SIG-M5 (cell line): ENCODE measurements around the gene USP12.
"Not testable (repeated sequence)": the region's sequence is repeated elsewhere in the genome, so short reads cannot be mapped to it uniquely, and the experiment has no call there.

Source experiments
- DNase-seq: peaks from one replicate; lab custom pipeline; 2025; lab: John Stamatoyannopoulos, UW

The USP12 gene

DNA sequence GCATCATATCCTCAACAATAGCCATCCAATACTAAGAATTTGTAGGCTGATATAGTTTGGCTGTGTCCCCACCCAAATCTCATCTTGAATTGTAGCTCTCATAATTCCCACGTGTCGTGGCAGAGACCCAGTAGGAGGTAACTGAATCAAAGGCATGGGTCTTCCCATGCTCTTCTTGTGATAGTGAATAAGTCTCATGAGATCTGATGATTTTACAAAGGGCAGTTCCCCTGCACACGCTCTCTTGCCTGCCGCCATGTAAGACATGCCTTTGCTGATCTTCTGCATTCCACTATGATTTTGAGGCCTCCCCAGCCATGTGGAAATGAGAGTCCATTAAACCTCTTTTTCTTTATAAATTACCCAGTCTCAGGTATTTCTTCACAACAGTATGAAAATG, 48.2 kb downstream of the USP12 start:
- DNase-seq: not testable (repeated sequence)

DNA sequence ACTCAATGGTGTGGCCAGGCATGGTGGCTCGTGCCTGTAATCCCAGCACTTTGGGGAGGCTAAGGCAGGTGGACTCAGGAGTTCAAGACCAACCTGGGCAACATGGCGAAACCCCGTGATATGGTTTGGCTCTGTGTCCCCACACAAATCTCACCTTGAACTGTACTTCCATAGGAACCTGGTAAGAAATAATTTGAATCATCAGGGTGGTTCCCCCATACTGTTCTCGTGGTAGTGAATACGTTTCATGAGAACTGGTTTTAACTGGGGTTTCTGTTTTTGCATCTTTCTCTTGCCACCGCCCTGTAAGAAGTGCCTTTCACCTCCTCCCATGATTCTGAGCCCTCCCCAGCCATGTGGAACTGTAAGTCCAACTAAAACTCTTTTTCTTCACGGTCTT, 49.6 kb downstream of the USP12 start:
- no peak for DNase-seq

DNA sequence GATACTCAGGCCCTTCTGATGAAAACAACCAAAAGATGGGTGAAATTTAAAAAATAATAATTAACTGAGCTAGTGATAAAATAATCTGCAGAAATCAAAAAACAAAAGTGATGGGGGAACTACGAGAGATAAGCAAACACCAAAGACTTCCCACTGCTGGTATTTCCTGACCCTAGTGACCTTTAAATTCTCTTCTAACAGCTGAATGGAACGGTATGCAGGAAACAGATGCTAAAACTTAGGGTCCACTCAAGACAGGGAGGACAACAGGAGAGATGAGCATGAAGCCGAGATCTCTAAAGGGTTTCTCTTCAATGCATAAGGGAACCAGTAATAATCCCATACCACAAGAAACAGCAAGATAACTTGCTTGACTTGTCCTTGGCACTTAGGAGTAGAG, 50.8 kb downstream of the USP12 start:
- no peak for DNase-seq

DNA sequence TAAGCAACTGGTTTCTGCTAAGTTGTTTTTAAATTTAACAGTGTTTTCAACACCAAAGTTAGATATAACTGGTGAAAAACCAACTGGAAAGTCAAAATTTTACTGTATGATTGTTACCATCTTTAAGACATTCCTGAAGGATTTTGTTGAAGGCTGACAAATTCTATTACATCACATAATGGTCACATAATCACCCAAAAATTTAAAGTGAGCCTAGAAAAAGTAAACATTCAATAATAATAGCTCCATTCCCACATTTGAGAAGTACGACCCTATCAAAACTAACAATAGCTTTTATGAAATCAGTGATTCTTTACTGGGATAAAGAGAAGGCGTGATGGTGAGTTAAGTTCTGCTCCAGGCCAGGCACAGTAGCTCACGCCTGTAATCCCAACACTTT, 51.6 kb downstream of the USP12 start:
- DNase-seq: no peak

DNA sequence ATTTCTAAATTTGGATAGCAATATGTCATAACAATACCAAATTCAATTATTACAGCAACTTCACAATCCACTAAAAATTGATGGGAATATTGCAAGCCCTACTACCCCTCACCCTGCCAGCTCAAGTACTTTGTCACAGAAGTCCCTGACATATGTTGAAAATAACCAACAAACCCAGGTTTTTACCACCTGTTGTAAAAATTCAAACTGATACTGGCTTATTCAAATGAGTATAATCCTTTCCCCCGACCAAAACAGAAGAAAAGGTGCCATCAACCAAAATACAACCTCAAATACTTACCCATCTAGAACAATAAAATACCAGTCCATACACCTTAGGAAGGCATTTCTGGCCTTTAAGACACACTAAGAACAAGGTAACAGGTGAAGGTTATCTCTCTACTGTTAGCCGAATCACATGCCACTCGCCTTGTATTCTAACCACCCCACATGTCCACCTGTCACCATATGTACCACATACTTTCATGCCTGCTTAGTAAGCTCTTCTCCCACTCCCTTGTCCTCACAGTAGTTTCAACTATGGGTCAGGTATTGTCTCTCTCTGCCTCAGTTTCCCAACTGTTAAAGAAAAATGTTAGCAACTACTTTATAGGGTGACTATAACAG, 53.1 kb downstream of the USP12 start:
- DNase-seq: no peak

DNA sequence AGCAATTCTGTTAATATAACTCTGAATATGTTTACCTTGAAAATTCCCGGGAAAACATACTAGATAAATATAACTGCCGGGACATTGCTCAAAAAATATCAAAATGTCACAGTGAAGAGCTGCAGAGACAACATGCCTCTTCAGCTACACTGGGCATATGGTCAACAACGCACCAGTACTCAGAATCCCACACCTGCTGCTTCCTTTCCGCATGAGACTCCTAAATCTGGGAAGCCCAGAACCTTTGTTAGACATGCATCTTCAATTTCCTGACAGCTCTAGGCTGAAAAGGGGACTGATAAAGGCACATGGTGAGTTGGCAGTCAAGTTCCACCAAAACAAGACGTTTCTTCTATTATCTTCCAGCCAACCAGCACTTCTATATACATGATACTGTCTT, 53.7 kb downstream of the USP12 start:
- no peak for DNase-seq

DNA sequence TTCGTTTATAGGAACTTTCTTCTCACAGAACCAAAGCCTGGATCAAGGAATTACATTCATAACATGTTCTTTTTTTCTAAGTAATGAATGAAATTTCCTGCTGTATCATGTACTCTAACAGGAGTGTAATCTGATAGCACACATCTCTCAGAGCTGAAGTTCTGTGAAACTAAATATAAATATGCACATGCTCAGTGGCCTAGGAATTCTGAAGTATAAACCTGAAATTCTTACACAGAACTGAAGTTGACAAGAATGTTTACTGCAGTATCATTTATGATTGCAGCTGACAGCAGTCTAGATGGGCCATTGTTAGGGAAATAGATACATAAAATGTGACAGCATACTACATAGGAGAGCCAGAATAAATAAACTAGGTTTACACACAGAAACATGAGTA, 54.5 kb downstream of the USP12 start:
- no peak for DNase-seq

DNA sequence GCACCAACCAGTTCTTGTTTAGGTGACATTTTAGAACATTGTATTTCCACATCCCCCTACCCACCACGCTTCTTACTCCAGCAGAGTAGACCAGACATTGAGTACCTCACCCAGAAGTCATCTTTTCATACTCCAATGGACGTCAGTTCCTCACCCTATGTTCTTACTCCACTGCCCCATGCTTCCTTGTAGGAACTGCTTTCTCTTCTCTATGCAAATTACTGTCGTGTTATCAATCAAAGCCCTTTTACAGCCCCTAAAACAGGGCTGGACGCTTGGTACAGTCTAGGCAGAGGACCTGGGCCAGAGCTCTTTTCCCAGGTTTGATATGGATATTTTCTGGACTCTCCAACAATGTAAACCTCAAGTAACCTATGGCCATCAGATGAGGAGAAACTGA, 58.2 kb downstream of the USP12 start:
- DNase-seq: no peak

DNA sequence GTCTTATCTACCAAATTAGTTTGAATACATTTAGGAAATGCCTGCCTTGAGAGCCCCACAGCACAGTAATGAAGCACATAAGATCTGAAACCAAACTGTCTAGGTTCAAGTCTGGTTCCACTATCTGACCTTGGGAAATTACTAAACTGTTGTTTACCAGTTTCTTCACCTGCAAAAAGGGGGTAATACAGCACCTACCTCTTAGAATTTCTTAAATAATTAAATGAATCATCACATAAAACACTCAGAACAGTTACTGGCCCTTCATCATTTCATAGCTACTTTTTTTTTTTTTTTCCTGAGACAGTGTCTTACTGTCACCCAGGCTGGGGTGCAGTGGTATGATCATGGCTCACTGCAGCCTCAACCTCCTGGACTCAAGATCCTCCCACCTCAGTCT, 59.6 kb downstream of the USP12 start:
- no peak for DNase-seq

DNA sequence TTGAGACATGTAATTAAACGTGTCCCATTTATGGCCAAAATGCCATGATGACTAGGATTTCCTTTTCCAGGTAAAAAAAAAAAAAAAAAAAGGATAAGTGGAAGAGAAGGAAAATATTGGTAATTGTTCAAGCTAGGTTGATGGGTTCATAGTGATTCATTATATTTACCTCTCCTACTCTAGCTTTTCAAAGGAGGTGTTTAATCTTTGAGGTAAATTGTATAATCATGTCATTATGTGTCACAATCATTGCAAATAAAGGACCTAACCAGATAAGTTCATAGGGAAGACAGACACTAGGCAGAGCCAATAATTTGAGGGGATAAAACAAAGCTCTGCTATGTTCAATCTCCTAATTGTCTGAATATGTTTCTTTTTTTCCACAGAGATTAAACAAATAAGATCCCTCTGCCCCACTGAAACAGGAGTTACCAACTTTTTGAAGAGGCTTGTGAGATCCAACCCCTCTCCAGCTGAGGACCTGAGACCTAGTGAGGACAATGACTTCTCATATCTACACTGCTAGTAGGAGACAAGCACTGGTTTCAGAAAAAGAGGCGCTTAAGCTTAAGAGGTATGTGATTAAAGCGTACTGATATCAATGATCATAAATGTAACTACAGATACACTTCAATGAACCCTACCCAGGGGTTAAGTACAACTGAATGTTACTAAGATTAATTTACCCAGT, 61.4 kb downstream of the USP12 start:
- no peak for DNase-seq

DNA sequence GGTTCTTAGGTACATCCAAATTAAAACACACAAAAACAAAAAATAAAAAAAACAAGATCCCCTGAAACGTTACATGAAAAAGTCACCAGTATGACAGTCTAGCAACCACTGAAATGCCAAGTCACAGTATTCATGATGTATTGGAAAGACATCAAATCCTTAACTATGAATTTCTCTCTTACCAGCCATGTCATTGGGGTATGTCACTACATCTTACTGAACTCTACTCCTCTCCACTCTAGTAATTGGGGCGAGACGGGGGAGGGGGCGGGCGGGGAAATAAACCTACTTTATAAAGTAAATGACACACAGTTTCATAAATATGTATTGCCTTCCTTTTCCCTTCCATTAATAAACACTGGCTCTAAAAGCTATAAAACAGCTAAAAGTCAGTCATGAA, 65.5 kb downstream of the USP12 start:
- no peak for DNase-seq

DNA sequence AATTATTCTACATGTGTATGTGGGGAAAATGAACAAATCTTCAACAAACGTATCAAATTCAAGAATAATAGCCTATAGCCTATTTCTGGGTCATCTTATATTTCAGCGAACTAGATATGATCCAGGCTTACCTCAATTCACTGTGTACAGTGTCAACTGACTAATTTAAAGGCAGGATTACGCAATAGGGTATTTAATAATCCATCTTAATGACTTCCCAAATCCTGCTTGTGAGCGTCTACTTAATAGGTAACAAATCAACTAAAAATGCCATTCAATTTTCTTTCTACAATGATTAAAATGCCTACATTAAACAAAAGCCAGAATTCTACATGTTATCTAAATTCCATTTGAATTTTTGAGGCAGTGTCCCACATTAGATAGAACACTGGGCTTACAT, 67.0 kb downstream of the USP12 start:
- DNase-seq: no peak

DNA sequence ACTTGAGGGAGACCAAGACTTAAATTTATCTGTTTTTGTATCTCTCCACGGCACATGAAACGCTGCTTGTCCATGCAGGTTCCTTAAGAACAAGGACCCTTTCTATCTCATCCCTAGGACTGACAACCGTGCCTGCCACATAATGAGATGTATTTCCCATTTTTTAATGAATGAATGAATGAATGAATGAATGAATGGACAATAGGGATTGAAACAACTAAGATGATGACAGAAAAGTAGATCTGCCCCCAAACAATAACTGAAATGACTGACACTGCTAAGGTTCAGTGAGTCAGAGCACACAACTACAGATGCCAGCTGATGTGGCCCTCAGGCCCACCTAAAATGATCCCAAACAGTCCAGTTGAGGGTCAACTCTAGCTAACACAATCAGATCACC, 69.8 kb downstream of the USP12 start:
- DNase-seq: no peak

DNA sequence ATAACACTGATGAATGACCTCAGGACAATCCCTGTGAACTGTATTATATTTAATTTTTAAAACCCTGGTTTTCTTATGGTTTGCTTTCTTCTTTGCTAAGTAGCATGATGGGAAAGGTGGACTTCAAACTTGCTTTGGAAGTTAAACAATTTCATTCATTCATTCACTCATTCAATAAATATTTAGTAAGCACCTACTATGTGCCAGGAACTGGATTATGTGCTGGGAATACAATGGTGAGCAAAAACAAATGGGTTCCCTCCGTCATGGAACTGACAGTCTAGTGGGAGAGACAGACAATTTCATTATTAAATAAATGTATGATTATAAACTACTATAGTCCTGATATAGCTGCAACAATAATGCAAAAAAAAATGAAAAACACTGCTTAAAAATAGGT, 70.3 kb downstream of the USP12 start:
- no peak for DNase-seq

DNA sequence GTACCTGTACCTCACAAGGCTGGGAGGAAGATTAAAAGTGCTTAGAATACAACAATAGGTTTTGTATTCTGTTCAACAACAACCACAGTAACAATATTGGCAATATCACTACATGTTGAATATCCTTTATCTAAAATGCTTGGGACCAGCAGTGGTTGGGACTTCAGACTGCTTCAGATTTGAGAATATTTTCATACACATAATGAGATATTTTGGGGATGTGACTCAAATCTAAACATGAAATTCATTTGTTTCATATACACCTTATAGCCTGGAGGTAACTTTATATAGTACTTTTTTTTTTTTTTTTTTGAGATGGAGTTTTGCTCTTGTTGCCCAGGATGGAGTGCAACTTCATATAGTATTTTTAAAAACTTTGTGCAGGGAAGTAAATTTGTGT, 73.9 kb downstream of the USP12 start:
- no peak for DNase-seq

DNA sequence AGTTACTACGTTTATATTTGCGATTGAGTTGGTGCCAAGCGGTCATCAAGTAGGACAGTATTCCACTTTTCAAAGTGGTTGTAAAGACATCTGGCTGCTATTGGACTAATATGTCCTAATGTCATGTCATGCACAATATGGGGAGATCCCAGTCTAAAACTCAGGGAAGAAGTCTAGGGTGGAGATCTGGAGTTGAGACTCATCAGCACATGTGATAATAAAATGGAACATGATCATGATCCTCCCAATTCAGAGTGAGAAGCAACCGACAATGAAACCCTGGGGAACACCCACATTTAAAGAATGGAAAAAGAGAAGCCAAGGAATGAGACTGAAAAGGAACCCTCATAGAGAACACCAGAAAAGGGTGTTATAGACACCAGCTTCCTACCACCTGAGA, 80.2 kb downstream of the USP12 start:
- DNase-seq: no peak

DNA sequence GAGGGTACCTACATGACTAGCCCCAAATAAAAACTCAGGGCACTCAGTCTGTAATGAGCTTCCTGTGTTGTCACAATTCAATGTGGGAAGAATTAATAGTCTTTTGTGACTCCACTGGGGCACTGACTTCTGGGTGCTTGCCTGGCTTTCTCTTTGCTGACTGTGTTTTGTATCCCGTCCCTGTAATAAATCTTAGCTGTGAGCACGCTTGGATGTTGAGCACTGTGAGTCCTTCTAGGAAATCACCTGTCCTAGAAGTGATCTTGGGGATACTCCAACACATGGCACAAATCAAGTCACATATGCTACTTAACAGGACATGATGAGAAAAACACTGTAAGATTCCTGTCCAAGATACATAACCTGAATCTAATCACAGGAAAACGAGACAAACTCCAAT, 83.0 kb downstream of the USP12 start:
- no peak for DNase-seq

DNA sequence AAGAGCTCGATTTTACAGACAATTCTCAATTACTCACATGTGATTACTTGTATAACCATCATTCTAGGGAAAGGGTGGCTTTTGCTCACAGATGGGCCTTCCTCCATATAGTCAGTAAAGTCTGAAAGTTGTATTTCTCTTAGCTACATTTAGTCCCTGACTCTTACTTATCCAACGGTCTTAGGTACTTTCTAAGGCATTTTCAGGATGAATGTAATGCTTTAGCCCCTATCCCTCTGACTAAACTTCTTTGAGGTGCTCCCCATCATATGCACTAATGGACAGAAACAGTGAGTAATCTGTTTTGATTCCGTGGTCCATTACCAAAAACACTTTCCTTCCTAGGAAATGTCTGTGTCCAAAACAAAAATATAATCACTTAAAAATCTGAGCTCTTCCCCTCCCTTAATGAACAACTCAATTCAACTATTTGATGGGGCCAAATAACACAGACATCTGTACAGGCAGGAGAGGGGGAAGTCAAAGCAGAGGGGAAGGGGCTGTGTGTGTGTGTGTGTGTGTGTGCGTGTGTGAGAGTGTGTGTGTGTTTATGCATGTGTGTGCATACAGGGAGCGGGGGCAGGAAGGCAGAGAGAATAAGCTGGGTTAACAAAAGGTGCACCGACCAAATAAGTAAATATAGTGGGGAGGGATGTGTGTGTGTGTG, 84.9 kb downstream of the USP12 start:
- no peak for DNase-seq

DNA sequence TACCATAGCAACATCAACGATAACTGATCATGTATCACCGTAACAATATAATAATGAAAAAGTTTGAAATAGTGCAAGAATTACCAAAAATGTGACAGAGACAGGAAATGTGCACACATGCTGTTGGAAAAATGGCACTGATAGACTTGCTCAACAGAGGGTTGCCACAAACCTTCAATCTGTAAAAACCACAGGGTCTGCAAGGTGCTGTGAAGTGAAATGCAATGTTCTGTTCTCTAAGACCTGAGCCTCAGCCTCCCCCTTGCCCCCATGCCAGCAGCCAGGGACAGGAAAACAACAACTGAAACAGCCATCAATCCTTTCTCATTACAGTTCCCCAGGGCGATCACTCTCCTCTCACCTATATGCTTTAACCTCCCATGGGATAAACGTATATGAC, 88.4 kb downstream of the USP12 start:
- no peak for DNase-seq

DNA sequence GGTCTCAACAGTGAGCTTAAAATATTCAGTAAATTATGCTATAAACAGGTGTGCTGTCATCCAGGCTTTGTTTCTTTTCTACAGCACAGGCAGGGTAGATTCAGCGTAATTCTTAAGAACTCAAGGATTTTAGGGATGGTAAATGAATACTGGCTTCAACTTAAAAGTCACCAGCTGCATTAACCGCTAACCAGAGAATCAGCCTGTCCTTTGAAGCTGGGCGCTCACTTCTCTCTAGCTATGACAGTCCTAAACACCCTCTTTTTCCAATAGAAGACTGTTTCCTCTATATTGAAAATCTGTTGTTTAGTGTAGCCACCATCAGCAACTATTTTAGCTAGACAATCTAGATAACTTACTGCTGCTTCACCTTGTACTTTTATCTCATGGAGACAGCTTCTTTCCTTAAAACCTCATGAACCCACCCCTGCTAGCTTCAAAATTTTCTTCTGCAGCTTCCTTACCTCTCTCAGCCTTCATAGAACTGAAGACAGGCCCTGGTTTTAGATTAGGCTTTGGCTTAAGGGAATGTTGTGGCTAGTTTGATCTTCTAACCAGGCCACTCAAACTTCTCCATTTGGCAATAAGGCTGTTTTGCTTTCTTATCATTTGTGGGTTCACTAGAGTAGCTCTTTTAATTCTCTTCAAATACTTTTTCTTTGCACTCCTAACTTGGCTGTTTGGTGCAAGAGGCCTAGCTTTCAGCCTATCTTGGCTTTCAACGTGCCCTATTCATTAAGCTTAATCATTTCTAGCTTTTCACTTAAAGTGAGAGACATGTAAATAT, 89.5 kb downstream of the USP12 start:
- DNase-seq: no peak

DNA sequence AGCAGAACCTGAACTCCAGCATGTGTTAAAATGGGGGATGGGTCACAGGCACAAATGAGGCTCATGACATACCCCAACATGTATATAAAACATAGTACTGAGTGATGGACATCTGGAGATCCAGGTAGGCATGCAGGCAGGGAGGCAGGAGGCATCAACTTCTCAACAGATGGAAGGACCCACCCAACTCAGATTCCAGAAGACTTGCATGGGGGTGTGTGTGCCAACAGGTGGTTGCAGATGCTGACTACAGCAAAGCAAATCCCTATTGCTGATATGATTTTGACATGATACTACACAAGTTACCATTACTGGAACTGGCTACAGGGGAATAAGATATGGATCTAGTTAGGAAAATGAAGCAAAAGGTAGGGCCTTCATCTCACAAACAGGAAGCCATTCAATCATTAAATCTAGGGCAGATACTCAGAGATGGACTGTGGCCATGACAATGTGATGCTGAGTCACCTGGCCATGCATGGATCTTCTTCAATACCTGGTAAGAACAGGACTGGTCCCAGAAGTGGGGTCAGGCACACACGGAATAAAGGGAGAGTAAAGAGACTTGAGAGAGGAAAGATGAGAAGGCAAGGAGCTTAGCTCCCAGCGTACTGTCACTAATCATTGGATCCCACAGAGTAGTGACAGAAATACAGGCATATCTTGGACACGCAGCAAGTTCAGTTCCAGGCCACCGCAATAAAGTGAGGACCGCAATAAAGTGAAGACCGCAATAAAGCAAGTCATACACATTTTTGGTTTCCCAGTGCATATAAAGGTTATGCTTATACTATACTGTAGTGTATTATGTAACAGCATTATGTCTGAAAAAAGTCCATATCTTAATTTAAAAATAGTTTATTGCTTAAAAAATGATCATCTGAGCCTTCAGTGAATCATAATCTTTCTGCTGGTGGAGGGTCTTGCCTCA, 91.3 kb downstream of the USP12 start:
- no peak for DNase-seq
